Panc1 (cell line): Measurements from ENCODE around the gene ITPRIPL1. TPM values are rescaled to one million over a fixed set of nuclear protein-coding genes. Genes with fewer than 3 reads are reported as not detected.
A peak's percentile ranks its signal among the peaks of the same experiment; 100 is the strongest.

Experiments
- ATAC-seq: fragments of 200-7000 bp; cut with Tn5 transposase; 2 replicates; pipeline ENCODE4 v1.9.1; 2020; ENCODE audit warnings: mild to moderate bottlenecking, moderate library complexity
- BruUV-seq: library from RNA; stranded (reverse); fragments of 400-500 nt; replicated peaks from 2 replicates; lab custom pipeline; 2021; lab: Mats Ljungman, UMichigan
- CTCF ChIA-PET: fragments of 300-600 bp; sonication (Branson Sonifier 250); formaldehyde crosslinking; loops from one replicate; lab custom pipeline; 2022; ENCODE audit warnings: antibody characterized with exemption; lab: Charles Lee
- POLR2A ChIA-PET: fragments of 300-600 bp; sonication (Branson Sonifier 250); formaldehyde crosslinking; loops from one replicate; lab custom pipeline; 2022; ENCODE audit warnings: antibody characterized with exemption; lab: Charles Lee
- DNase-seq: peaks from one replicate; pipeline ENCODE4 v3.0.0-alpha.2; 2010; ENCODE audit warnings: low read depth, low spot score
- H3K27ac ChIP-seq: 2 replicates; pipeline ENCODE4 v1.5.1; 2011; ENCODE audit warnings: mild to moderate bottlenecking, low read length, inconsistent platforms
- H3K27me3 ChIP-seq: fragments of 200-500 bp; sonication (Bioruptor generic); 2 replicates; pipeline ENCODE4 v1.6.0; 2014; ENCODE audit warnings: low read length, inconsistent platforms; ENCODE audit not compliant: control insufficient read depth, insufficient read depth
- H3K36me3 ChIP-seq: fragments of 200-500 bp; sonication (Bioruptor generic); 2 replicates; pipeline ENCODE4 v1.5.1; 2014; ENCODE audit warnings: inconsistent platforms, mild to moderate bottlenecking, low read length, moderate library complexity; ENCODE audit not compliant: control insufficient read depth, insufficient read depth
- H3K4me1 ChIP-seq: 2 replicates; pipeline ENCODE4 v1.5.1; 2011; ENCODE audit warnings: inconsistent platforms, mild to moderate bottlenecking, low read length, moderate library complexity; ENCODE audit not compliant: control insufficient read depth, insufficient read depth
- H3K4me3 ChIP-seq, 2 experiments: 2 replicates each; pipeline ENCODE4 v1.5.1; 2011 to 2012; ENCODE audit warnings: low read depth in 2 of 2, low read length in 2 of 2, mild to moderate bottlenecking in 2 of 2, inconsistent platforms in 1 of 2, moderate library complexity in 1 of 2
- H3K9me3 ChIP-seq: fragments of 200-500 bp; sonication (Bioruptor generic); 2 replicates; pipeline ENCODE4 v1.5.1; 2014; ENCODE audit warnings: low read depth, mild to moderate bottlenecking, inconsistent platforms, low read length, moderate library complexity; ENCODE audit not compliant: control insufficient read depth, insufficient read depth
- POLR2AphosphoS5 ChIP-seq: IDR thresholded peaks from 2 replicates; pipeline ENCODE4 v1.6.1; 2012; ENCODE audit warnings: mild to moderate bottlenecking, low read depth, low read length, moderate library complexity
- SIN3A ChIP-seq: IDR thresholded peaks from 2 replicates; pipeline ENCODE4 v1.6.1; 2012; ENCODE audit warnings: low read depth, mild to moderate bottlenecking, low read length, moderate library complexity, borderline replicate concordance; ENCODE audit not compliant: insufficient read depth
- TCF7L2 ChIP-seq: IDR thresholded peaks from 2 replicates; pipeline ENCODE4 v1.6.1; 2011; ENCODE audit warnings: mild to moderate bottlenecking, low read depth, low read length, inconsistent platforms
- in situ Hi-C: cut with HindIII; loops from 2 replicates; pipeline ENCODE4 v1.10.0; 2016; ENCODE audit warnings: low sequenced_read_pairs, low pct_unique_long_range_greater_than_20kb
- intact Hi-C: fragments of 100-400 bp; cut with micrococcal nuclease; formaldehyde crosslinking; loops from one replicate; pipeline ENCODE4 v1.10.0; 2022; ENCODE audit not compliant: unreplicated experiment
- total RNA-seq: library from RNA; stranded (reverse); gene quantifications from one replicate; pipeline ENCODE4 v1.2.1, GENCODE V29; 2021; ENCODE audit not compliant: unreplicated experiment
- TF ChIP-seq, protein P1 (sequence below): fragments of 450-650 bp; IDR thresholded peaks from 2 replicates; pipeline ENCODE4 v1.5.1; 2017; ENCODE audit warnings: mild to moderate bottlenecking
- TF ChIP-seq, protein P2 (sequence below), 2 experiments: IDR thresholded peaks; 2 replicates each; pipeline ENCODE4 v1.6.1; 2011 to 2012; ENCODE audit warnings: low read depth in 2 of 2, control low read depth in 1 of 2, low read length in 1 of 2, mild to moderate bottlenecking in 1 of 2, moderate library complexity in 1 of 2; ENCODE audit not compliant: insufficient read depth in 1 of 2

The ITPRIPL1 gene
- total RNA-seq, 1 experiment from 2014 or later, result 12.2 TPM

- peaks cover 27% of the 10 kb centered on the region for H3K4me1 ChIP-seq
- DNase-seq (no peak), ATAC-seq (no peak)
- intact Hi-C loops (no loop called here), in situ Hi-C loops (no loop called here)
- no peaks in the 10 kb centered on the region for H3K27me3 ChIP-seq
- no peaks in the 10 kb centered on the region for H3K9me3 ChIP-seq
- H3K27ac ChIP-seq, result peak overlapping the region; percentile 94
- TF ChIP-seq TCF7L2 (no peak), SIN3A (no peak), POLR2AphosphoS5 (no peak; the same call in none of the 2 replicates)
- TF ChIP-seq, protein P1, sequence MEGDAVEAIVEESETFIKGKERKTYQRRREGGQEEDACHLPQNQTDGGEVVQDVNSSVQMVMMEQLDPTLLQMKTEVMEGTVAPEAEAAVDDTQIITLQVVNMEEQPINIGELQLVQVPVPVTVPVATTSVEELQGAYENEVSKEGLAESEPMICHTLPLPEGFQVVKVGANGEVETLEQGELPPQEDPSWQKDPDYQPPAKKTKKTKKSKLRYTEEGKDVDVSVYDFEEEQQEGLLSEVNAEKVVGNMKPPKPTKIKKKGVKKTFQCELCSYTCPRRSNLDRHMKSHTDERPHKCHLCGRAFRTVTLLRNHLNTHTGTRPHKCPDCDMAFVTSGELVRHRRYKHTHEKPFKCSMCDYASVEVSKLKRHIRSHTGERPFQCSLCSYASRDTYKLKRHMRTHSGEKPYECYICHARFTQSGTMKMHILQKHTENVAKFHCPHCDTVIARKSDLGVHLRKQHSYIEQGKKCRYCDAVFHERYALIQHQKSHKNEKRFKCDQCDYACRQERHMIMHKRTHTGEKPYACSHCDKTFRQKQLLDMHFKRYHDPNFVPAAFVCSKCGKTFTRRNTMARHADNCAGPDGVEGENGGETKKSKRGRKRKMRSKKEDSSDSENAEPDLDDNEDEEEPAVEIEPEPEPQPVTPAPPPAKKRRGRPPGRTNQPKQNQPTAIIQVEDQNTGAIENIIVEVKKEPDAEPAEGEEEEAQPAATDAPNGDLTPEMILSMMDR, result no peak
- TF ChIP-seq, protein P2, sequence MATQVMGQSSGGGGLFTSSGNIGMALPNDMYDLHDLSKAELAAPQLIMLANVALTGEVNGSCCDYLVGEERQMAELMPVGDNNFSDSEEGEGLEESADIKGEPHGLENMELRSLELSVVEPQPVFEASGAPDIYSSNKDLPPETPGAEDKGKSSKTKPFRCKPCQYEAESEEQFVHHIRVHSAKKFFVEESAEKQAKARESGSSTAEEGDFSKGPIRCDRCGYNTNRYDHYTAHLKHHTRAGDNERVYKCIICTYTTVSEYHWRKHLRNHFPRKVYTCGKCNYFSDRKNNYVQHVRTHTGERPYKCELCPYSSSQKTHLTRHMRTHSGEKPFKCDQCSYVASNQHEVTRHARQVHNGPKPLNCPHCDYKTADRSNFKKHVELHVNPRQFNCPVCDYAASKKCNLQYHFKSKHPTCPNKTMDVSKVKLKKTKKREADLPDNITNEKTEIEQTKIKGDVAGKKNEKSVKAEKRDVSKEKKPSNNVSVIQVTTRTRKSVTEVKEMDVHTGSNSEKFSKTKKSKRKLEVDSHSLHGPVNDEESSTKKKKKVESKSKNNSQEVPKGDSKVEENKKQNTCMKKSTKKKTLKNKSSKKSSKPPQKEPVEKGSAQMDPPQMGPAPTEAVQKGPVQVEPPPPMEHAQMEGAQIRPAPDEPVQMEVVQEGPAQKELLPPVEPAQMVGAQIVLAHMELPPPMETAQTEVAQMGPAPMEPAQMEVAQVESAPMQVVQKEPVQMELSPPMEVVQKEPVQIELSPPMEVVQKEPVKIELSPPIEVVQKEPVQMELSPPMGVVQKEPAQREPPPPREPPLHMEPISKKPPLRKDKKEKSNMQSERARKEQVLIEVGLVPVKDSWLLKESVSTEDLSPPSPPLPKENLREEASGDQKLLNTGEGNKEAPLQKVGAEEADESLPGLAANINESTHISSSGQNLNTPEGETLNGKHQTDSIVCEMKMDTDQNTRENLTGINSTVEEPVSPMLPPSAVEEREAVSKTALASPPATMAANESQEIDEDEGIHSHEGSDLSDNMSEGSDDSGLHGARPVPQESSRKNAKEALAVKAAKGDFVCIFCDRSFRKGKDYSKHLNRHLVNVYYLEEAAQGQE (IDR thresholded peaks at IDR 0.05; ENCODE audit: insufficient read depth in 1 of 2, low read depth in 2 of 2, low read length in 1 of 2), result no peak
- BruUV-seq, result TSS peak; percentile 91
- H3K4me3 ChIP-seq, result peak overlapping the region; percentile 63 to 64
- H3K36me3 ChIP-seq, result no peaks in the 10 kb centered on the region
- POLR2A ChIA-PET, result interaction anchor here (0.9 kb wide), 1 partner anchor 11 kb away, joined by 6 read pairs; the partner anchor contains the start of gene ITPRIPL1
- CTCF ChIA-PET, result interaction anchor here (0.6 kb wide), 1 partner anchor 68 kb away, joined by 4 read pairs; no protein-coding TSS in a partner anchor
Observed at GRCh38 chr2:96336104-96336775, 11.1 kb downstream of the ITPRIPL1 start.

DNA sequence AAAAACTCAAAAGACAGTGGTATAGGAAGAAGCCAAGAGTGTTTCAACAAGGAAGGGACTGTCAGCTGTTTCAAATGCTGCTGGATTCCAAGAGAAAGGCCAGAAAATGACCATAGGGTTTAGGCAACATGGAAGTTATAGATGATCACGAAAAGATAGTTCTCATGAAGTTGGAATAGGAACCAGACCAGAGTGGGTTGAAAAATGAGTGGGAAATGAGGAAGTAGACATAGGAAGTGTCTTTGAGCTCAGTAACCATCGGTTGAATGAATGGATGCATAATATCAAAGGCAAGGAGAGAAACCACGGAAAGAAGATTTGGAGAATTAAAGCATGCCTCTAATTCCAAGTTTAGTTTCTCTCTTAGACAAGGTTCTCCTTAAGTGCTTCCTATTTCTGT, 11.8 kb downstream of the ITPRIPL1 start:
- ChIA-PET POLR2A (interaction anchor here (0.9 kb wide), 1 partner anchor 12 kb away, joined by 6 read pairs; the partner anchor contains the start of gene ITPRIPL1), CTCF (no interaction called here)
- Histone ChIP-seq H3K9me3 (no peaks in the 10 kb centered on the region), H3K27me3 (no peaks in the 10 kb centered on the region), H3K4me3 (peak overlapping the region; percentile 63 to 64), H3K4me1 (peaks cover 33% of the 10 kb centered on the region), H3K27ac (peak overlapping the region; percentile 94), H3K36me3 (no peaks in the 10 kb centered on the region)
- in situ Hi-C loops, result no loop called here
- ATAC-seq, result no peak
- no peak for DNase-seq
- intact Hi-C loops, result no loop called here
- BruUV-seq, result no TSS peak
- TF ChIP-seq, protein P2 (IDR thresholded peaks at IDR 0.05; ENCODE audit: insufficient read depth in 1 of 2, low read depth in 2 of 2, low read length in 1 of 2), result no peak
- TF ChIP-seq SIN3A (no peak), TCF7L2 (no peak)
- TF ChIP-seq, protein P1, result no peak
